Psoas muscle (tissue), 8 donors: ENCODE data around the gene IFNA4. TPM values are rescaled to one million over a fixed set of nuclear protein-coding genes. Genes with fewer than 3 reads are reported as not detected.
"Not testable (repeated sequence)": the region's sequence is repeated elsewhere in the genome, so short reads cannot be mapped to it uniquely, and the experiment has no call there.

Experiments
- ATAC-seq, 4 donors: fragments of 200-7000 bp; cut with Tn5 transposase; one replicate each; pipeline ENCODE4 v1.9.1; 2020; ENCODE audit warnings: moderate library complexity in 3 of 4, mild to moderate bottlenecking in 2 of 4
- DNase-seq, 2 donors: peaks; one replicate each; pipeline ENCODE4 v3.0.0-alpha.2; 2020
- H3K27ac ChIP-seq: fragments of 200-600 bp; one replicate; pipeline ENCODE4 v1.8.0; 2022
- H3K27me3 ChIP-seq, 3 donors: fragments of 200-600 bp in 1 of 3; one replicate each; pipeline versions ENCODE4 v1.6.1 to v1.8.0; 2013 to 2022; ENCODE audit warnings: low read length in 2 of 3, mild to moderate bottlenecking in 2 of 3, moderate library complexity in 1 of 3; ENCODE audit not compliant: insufficient read depth in 3 of 3
- H3K36me3 ChIP-seq, 2 donors: fragments of 200-600 bp in 1 of 2; one replicate each; pipeline versions ENCODE4 v1.6.1 to v1.8.0; 2013 to 2022; ENCODE audit warnings: low read depth in 1 of 2, mild to moderate bottlenecking in 1 of 2, moderate library complexity in 1 of 2; ENCODE audit not compliant: insufficient read depth in 1 of 2
- H3K4me1 ChIP-seq: fragments of 200-600 bp; one replicate; pipeline ENCODE4 v1.8.0; 2022
- H3K4me3 ChIP-seq: fragments of 200-600 bp; one replicate; pipeline ENCODE4 v1.8.0; 2022; ENCODE audit warnings: mild to moderate bottlenecking
- H3K9me3 ChIP-seq: fragments of 200-600 bp; one replicate; pipeline ENCODE4 v1.8.0; 2022
- WGBS, 3 donors: extraction: QIAGEN DNeasy Blood & Tissue Kit; methylation state at CpG; one replicate each; pipeline versions ENCODE4 v1.1.6 to v1.1.7; 2013; 5-methylcytosine and 5-hydroxymethylcytosine counted together
- intact Hi-C, 2 donors: fragments of 100-400 bp; cut with DNase I; formaldehyde crosslinking; loops; one replicate each; pipeline versions ENCODE4 v1.11.0 to v1.14.2; 2022
- long read RNA-seq, 2 donors: library from polyadenylated mRNA; unstranded; transcript quantifications; one replicate each; pipeline ENCODE4 v2.0.0, GENCODE V29; 2021
- polyA plus RNA-seq, 3 donors: library from polyadenylated mRNA; stranded (reverse); fragments of 200-250 nt; gene quantifications; one replicate each; pipeline ENCODE4 v1.2.3, GENCODE V29; 2013
- total RNA-seq, 4 donors: library from RNA; stranded (reverse); fragmentation: NEBNext Ultra II Directional in 2 of 4; extraction: Animal tissue kit (Norgen Biotek cat#: 25700) in 2 of 4; gene quantifications; one replicate each; pipeline versions ENCODE4 v1.2.1 to v1.2.4, GENCODE V29; 2021 to 2023
- TF ChIP-seq, protein P1 (sequence below): fragments of 200-600 bp; IDR thresholded peaks from one replicate; pipeline ENCODE4 v1.8.0; 2022; ENCODE audit warnings: antibody characterized with exemption
- donor health status: healthy with polysubstance abuse.
- donor health status: DM: no; HTN: no; CAD: no; lungs with moderate emphysema.
- donor health status: Bipolar disorder and iron deficiency.
- donor health status: healthy.
- donor health status: DM: yes; HTN: yes; CAD: no.
- donor health status: DM: no; HTN: no; CAD: no.
- donor health status: DM: no; HTN: no; CAD: no.
- donor health status: DM: yes; HTN: yes; CAD: no.

Gene IFNA4
- total RNA-seq (not detected), polyA plus RNA-seq (not detected)
- long read RNA-seq, donor 1: 0 reads
- long read RNA-seq, donor 2: 0 reads

GRCh38 chr9:21187487-21187886 lies at the start of gene IFNA4:
TSS of gene IFNA4 (minus strand) at chr9:21187587. CDS start at chr9:21187531, 56 bp downstream.
- intact Hi-C loops, H3K27ac ChIP-seq, H3K4me3 ChIP-seq, H3K4me1 ChIP-seq, DNase-seq, H3K27me3 ChIP-seq, ATAC-seq, H3K9me3 ChIP-seq, H3K36me3 ChIP-seq: not testable (repeated sequence)
- 81 to 88% (median 86%) methylated on average over 3 of the region's 3 CpGs for WGBS, 3 donors

- intact Hi-C loops: loop anchor here in 1 of 2 donors (5.0 kb wide), 1 partner anchor 556 kb away; no protein-coding TSS in a partner anchor
- not testable (repeated sequence) for ATAC-seq
These were observed 49.0 kb upstream of the IFNA4 start for GRCh38 chr9:21236360-21236714.

GRCh38 chr9:21235468-21236359 lies 48.3 kb upstream of the IFNA4 start:
- ATAC-seq, H3K27ac ChIP-seq, H3K9me3 ChIP-seq, H3K27me3 ChIP-seq, H3K4me1 ChIP-seq, H3K36me3 ChIP-seq, DNase-seq, H3K4me3 ChIP-seq: not testable (repeated sequence)
- TF ChIP-seq, protein P1, sequence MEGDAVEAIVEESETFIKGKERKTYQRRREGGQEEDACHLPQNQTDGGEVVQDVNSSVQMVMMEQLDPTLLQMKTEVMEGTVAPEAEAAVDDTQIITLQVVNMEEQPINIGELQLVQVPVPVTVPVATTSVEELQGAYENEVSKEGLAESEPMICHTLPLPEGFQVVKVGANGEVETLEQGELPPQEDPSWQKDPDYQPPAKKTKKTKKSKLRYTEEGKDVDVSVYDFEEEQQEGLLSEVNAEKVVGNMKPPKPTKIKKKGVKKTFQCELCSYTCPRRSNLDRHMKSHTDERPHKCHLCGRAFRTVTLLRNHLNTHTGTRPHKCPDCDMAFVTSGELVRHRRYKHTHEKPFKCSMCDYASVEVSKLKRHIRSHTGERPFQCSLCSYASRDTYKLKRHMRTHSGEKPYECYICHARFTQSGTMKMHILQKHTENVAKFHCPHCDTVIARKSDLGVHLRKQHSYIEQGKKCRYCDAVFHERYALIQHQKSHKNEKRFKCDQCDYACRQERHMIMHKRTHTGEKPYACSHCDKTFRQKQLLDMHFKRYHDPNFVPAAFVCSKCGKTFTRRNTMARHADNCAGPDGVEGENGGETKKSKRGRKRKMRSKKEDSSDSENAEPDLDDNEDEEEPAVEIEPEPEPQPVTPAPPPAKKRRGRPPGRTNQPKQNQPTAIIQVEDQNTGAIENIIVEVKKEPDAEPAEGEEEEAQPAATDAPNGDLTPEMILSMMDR: peak; percentile 25
- 33 to 37% (median 37%) methylated on average over 8 of the region's 8 CpGs for WGBS, 3 donors
- intact Hi-C loops: loop anchor here in 1 of 2 donors (5.0 kb wide), 1 partner anchor 557 kb away; no protein-coding TSS in a partner anchor

More at GRCh38 chr9:21236360-21236714, 49.0 kb upstream of the IFNA4 start:
- H3K27me3 ChIP-seq, H3K27ac ChIP-seq, H3K4me1 ChIP-seq, H3K9me3 ChIP-seq, DNase-seq, H3K4me3 ChIP-seq, H3K36me3 ChIP-seq: not testable (repeated sequence)
- 11 to 27% (median 13%) methylated on average over 1 of the region's 1 CpG for WGBS, 3 donors

- TF ChIP-seq, protein P1: no peak
- ATAC-seq (no peak), DNase-seq (no peak)
- H3K4me1 ChIP-seq: no peaks in the 10 kb centered on the region
- no peak overlapping the region for H3K27ac ChIP-seq
- no peaks in the 10 kb centered on the region for H3K36me3 ChIP-seq
- no peaks in the 10 kb centered on the region for H3K27me3 ChIP-seq
- intact Hi-C loops: no loop called here
- 72 to 86% (median 74%) methylated on average over 4 of the region's 4 CpGs for WGBS, 3 donors
- H3K4me3 ChIP-seq: no peak overlapping the region
- H3K9me3 ChIP-seq: no peaks in the 10 kb centered on the region
These were observed 46.8 kb upstream of the IFNA4 start for GRCh38 chr9:21234153-21234687.

DNA sequence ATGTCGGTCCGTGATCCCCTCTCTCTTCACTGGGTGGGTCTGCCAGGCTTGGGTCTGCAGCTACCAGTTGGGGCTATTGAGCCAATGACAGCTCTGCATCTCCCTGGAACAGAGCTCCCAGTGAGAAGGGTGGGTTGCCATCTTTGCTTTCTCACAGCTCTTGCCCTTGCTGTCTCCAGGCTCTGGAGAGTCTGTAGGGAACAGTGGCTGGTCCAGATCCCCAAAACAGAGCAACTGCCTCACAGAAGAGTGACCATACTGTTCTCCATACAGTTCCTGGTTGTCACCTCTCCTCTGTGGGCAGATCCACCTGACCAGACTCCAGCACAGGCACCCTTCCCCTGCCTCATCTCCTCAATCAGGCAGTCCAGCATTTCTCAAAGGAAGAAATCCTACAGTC lies 45.9 kb upstream of the IFNA4 start:
- no peaks in the 10 kb centered on the region for H3K27me3 ChIP-seq
- no peaks in the 10 kb centered on the region for H3K36me3 ChIP-seq
- no peak for ATAC-seq
- H3K9me3 ChIP-seq: no peaks in the 10 kb centered on the region
- WGBS, 3 donors: 82 to 89% (median 87%) methylated on average over 2 of the region's 2 CpGs
- no peak overlapping the region for H3K27ac ChIP-seq
- no peak overlapping the region for H3K4me3 ChIP-seq
- TF ChIP-seq, protein P1: no peak
- H3K4me1 ChIP-seq: no peaks in the 10 kb centered on the region
- intact Hi-C loops: no loop called here
- DNase-seq: no peak
